Stimulated activated CD8-positive, alpha-beta memory T cell treated with anti-CD3 and anti-CD28 coated beads, Interleukin-2, amount 100 ng/mL, for 48 hours (primary cell): ENCODE measurements around the gene UBR3.
"Not testable (repeated sequence)": the region's sequence is repeated elsewhere in the genome, so short reads cannot be mapped to it uniquely, and the experiment has no call there.

Source experiments
- DNase-seq, 2 donors: peaks; one replicate each; pipeline ENCODE4 v3.0.0-alpha.2; 2020; ENCODE audit warnings: low read depth in 2 of 2

The UBR3 gene

DNA sequence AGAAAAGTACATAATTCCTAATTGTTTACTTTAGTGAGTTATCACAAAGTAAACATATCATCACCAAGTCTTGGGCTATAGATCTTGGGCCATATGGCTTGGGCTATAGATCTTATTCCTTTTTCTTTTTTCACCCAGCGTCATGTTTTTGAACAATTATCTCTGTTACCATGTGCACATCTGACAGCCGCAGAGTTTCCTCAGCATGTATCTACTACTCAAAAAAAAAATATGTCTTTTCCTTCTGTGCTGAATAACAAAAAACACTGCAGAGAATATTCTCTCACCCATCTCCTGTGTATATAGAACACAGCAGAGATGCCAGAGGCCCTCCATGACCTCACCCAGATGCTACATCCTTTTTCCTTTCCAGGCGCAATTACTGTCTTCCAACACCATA, 274.5 kb downstream of the UBR3 start:
- no peak for DNase-seq

DNA sequence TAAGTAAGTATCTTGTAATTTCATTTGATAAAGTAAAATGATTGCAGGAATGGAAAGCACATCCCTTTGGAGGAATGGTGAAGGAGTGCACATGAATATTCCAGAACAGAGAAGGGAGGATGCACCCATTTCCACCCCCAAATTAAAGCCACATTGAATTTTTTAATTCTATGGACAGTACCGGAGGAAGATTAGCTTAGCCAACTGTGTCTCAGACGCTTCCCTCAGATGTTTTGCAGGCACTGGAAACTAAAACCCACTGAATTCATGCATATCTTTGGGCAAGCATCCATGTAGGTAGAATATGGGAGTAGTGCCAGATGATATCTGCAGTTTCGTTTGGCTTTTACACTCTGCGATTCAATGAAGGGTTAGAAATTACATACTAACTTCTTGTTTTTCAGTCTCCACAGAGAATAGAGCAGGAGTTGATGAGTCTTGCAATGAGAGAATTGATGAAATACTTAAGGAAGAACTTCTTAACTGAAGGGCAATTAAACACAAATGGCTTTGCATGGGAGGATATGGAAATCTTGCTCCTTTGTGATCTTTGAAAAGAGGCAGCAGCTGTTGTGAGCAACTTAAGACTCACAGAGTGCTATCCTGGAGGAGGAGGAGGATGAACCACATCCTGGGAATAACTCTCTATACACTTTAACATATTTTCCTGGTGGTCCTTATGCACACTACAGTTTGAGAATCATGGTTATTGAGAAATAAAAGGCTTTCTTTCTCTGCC, 279.0 kb downstream of the UBR3 start:
- DNase-seq, result no peak

DNA sequence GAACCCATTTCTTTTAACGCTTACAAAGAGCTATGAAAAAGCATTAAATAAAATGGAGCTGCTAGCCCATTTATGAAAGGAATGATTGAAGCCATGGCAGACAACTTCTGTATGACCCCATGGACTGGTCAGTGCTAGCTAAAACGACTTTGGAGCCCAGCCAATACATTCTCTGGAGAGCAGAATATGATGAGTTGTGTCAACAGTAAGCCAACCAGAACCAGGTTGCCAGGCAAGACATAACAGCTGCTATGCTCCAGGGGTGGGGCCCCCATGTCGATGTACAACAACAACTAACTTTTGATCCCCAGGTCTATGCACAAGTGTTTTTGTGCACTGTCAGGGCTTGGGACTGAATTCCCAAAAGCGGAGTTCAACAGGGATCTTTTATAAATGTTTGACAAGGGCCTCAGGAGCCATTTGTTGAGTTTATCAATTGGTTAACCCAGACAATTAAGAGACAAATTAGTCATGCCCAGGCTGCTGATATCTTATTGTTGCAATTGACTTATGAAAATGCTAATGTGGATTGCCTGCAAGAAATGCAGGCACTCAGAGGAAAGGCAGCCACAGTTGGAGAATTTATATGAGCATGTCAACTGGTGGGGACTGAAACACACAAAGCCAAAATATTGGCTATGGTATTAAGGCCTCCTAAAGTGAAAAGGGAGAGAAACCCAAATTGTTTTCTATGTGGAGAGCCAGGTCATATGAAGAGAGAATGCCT, 286.1 kb downstream of the UBR3 start:
- no peak for DNase-seq

DNA sequence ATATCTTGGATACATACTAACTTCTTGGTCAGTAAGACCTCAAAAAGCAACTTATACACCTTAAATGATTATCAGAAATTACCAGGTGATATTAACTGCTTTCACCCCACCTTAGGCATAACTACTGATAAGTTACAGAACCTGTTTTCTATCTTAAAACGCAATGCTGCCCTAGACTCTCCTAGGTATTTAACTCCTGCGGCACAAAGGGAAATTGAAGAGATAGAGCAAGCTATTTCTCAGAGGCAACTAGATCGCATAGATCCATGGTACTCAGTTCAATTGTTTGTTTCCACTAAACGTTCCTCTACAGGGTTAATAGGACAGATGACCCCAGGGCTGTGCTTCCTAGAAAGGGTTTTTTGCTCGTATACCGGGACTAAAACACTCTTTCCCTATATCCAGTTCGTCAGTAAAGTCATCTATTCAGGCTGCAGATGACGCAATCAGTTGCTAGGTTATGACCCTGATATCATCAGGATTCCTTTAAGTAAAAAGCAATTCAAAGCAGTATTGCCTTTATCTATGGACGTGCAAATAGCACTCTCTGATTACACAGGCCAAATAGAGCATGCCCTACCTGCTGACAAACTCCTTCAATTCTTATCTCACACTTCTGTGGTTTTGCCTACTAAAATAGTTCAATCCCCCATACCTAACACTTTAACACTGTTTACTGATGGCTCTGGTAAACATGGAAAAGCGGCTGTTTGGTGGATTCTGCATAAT, 288.4 kb downstream of the UBR3 start:
- DNase-seq, result no peak

DNA sequence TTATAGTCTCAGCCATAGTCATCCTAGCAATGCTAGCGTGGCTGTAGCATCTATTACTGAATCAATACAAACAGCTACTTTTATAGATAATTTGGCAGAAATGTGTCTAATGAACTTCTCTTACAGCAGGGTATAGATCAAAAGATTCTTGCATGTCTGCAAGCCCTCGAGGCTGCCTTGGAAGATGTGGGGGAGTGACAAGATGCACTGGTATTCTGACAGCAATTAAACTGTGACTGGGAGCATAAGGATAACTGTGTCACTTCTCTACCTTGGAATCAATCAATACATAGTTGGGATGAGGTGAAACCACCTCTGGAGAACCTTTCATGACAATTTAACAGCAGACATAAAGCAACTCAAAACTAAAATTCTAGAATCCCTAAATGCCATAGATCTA, 291.4 kb downstream of the UBR3 start:
- no peak for DNase-seq

DNA sequence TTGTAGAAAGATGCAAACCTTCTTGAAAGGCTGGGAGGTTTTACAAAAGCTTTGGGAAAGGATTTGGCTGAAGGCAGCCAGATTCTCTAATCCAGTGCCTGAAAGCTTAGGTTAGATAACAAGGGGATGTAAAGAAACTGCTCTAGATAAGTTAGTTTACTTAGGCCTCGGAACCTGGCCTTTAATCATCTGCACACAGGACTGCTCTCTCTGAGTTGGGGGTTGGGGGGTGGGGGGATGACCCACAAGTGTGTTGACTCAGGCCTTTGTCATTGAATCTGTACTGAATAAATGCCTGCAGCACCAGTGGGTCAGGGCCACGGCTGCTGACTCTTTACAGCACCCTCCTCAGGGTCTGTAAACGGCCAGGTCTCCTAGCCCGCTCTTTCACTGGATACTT, 292.1 kb downstream of the UBR3 start:
- not testable (repeated sequence) for DNase-seq

DNA sequence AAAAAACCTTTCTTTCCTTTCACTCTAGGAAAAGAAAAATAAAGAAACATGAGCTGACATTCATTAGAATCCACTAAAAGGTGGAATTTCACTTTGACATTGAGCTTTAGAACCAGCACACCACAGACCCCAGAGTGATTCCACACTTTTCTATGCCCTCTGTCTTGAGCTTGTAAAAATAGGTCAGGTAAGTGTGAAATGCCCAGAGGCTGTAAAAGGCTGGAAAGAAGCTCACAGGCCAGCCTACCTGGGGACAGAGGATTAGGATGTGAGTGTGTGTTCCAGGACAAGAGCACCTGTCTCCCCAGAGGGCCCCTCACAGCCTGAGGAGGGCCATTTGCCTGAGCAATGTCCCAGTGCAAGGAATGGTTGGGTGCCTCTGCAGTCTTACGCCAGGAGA, 294.4 kb downstream of the UBR3 start:
- DNase-seq, result no peak

DNA sequence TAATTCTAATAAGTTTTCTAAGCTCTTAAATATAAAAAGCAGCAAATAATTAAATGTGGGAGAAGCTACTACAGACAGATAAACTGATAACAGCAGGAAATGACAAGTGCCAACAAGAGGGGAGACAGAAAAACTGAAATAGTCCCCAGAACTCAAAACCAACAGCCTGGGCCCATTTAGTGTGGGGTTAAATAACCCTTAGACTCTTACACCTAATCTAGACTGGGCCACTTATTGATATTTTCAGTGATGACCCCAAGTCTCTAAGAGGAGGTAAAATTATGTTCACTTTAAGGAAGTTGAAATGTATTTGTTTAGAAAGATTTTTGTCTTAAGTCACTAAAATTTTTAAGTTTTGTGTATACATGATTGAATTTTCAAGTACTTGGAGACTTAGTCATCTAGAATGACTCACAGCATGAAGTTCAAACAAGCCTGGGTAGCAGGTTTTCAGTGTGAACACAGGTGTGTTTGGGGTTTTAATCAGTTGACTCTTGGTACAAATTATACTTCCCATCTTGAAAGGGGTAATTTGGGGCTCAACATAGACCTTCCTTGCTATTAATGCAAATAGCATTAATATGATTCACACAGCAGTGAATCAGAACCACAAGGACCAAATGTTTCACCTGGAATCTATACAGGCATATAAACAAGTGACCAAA, 295.8 kb downstream of the UBR3 start:
- no peak for DNase-seq

DNA sequence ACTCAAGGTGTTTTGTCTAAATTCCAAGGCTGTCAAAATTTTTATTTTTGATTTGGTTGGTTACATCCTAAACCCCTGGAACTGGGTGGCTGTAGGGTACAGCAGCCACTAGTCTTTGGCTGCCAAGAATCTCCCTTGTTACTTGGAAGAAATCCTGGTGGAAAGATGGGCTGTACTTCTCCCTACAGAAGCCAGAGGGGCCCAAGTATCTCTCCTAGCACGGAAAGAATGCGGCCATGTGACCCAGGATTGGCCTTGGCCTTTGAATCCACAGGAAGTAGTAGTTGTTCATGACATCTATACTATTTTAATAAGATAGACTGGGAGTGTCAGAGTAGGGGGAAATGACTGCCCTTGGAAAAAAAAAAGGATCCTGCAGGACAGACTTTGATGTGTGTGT, 296.3 kb downstream of the UBR3 start:
- no peak for DNase-seq

DNA sequence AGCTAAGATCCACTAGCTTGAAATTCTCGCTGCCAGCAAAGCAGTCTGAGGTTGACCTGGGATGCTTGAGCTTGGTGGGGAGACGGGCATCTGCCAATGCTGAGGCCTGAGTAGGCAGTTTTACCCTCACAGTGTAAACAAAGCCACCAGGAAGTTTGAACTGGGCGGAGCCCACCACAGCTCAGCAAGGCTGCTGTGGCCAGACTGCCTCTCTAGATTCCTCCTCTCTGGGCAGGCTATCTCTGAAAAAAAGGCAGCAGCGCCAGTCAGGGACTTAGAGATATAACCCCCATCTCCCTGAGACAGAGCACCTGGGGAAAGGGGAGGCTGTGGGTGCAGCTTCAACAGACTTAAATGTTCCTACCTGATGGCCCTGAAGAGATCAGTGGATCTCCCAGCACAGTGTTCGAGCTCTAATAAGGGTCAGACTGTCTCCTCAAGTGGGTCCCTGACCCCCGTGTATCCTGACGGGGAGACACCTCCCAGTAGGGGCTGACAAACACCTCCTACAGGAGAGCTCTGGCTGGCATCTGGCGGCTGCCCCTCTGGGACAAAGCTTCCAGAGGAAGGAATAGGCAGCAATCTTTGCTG, 299.0 kb downstream of the UBR3 start:
- DNase-seq, result not testable (repeated sequence)
